SJSA1 (cell line): ENCODE measurements around the gene MMD. TPM values are rescaled to one million over a fixed set of nuclear protein-coding genes. Genes with fewer than 3 reads are reported as not detected.
A peak's percentile ranks its signal among the peaks of the same experiment; 100 is the strongest.

Experiments used
- DNase-seq, 2 experiments: peaks; one replicate each; pipeline ENCODE4 v3.0.0-alpha.2; 2015 to 2020; ENCODE audit warnings: low spot score in 2 of 2, low read depth in 1 of 2
- H3K27ac ChIP-seq: fragments of 250-450 bp; sonication (Bioruptor Pico); 2 replicates; pipeline ENCODE4 v1.5.1; 2020; ENCODE audit warnings: mild to moderate bottlenecking, moderate library complexity
- H3K27me3 ChIP-seq: fragments of 250-450 bp; sonication (Bioruptor Pico); replicated peaks from 2 replicates; pipeline ENCODE4 v1.5.1; 2020; ENCODE audit warnings: mild to moderate bottlenecking, moderate library complexity
- H3K36me3 ChIP-seq: fragments of 250-450 bp; sonication (Bioruptor Pico); 2 replicates; pipeline ENCODE4 v1.5.1; 2020; ENCODE audit warnings: mild to moderate bottlenecking
- H3K4me1 ChIP-seq: fragments of 250-450 bp; sonication (Bioruptor Pico); replicated peaks from 2 replicates; pipeline ENCODE4 v1.6.1; 2021; ENCODE audit warnings: mild to moderate bottlenecking
- H3K4me3 ChIP-seq: fragments of 250-450 bp; sonication (Bioruptor Pico); 2 replicates; pipeline ENCODE4 v1.5.1; 2020; ENCODE audit warnings: mild to moderate bottlenecking
- H3K9me3 ChIP-seq: fragments of 250-450 bp; sonication (Bioruptor Pico); replicated peaks from 2 replicates; pipeline ENCODE4 v1.5.1; 2020; ENCODE audit warnings: mild to moderate bottlenecking
- total RNA-seq: library from RNA; depleted of rRNA; stranded (reverse); fragments of >200 nt; shearing (Covaris generic); gene quantifications from 2 replicates; pipeline ENCODE4 v1.2.3, GENCODE V29; 2014

The MMD gene
- total RNA-seq, 1 experiment from 2014 or later: 51.2 TPM

DNA sequence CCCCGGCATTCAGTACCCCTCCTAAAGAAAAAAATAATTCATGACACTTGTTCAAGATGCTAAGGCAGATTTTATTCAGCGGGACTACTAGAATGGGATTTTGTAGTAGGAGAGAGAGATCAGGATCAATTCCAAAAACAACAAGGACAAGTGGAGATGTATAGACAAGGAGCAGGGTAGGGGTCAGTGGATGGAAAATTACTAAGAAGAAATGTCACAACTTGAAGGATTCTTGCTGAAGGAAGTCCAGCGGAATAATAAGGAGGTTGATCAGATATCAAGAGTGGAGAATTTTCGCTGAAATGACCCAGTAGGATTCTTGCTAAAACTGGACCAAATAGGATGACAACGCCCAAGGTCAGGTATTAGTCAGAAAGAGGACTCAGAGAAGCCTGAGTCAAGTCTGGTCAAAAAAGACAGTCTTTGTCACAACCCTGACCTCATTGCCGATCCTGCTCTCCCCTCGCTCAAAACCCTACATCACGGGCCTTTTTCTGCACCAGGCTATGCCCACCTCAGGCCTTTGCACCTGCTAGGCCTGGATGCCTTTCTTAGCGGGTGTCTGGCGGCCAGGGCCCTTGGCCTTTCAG is 36.9 kb downstream of the MMD start:
- Histone ChIP-seq H3K27ac (no peak overlapping the region), H3K9me3 (no peaks in the 10 kb centered on the region), H3K4me3 (no peak overlapping the region), H3K36me3 (no peaks in the 10 kb centered on the region), H3K27me3 (no peaks in the 10 kb centered on the region), H3K4me1 (no peaks in the 10 kb centered on the region)
- DNase-seq: no peak

DNA sequence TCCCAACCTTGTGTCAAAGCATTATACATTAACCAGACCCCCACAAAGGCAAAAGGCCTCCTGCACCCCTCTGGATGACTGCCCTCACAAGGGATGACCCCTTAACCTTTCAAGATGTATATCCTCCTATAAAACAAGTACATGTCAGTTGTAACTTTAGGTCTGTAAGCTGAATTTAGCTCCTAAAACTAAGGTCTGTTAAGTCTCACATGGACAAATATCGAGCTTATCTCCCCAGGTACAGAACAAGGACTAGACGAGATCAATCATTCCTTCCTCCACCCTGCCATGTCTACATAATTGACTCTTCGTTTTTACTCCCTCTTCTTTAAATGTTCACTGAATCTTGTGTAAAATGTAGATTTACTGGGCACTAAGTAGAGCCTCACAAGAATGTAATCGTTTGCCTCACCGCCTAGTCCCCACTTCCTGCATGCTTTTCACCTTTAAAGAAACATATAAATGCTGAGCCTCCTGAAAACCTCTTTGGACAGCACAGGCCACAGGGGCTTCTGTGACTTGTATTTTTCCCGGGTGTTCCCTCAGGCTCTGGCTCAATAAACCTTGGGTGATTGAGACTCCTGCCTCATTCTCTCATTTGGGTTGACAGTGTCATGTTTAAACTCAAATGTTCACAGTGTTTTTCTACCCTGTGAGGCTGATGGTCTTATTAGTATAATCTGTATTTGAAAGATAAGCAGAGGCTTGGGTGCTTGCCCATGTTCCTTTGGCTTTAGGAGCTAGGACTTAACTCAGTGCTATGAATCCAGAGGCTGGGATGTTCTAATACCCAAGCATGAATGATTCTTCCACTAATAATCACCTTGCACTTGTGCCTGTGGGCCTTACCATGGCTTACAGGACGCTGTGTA is 37.6 kb downstream of the MMD start:
- Histone ChIP-seq H3K4me1 (no peaks in the 10 kb centered on the region), H3K9me3 (no peaks in the 10 kb centered on the region), H3K36me3 (no peaks in the 10 kb centered on the region), H3K27ac (no peak overlapping the region), H3K27me3 (no peaks in the 10 kb centered on the region), H3K4me3 (no peak overlapping the region)
- DNase-seq: no peak

DNA sequence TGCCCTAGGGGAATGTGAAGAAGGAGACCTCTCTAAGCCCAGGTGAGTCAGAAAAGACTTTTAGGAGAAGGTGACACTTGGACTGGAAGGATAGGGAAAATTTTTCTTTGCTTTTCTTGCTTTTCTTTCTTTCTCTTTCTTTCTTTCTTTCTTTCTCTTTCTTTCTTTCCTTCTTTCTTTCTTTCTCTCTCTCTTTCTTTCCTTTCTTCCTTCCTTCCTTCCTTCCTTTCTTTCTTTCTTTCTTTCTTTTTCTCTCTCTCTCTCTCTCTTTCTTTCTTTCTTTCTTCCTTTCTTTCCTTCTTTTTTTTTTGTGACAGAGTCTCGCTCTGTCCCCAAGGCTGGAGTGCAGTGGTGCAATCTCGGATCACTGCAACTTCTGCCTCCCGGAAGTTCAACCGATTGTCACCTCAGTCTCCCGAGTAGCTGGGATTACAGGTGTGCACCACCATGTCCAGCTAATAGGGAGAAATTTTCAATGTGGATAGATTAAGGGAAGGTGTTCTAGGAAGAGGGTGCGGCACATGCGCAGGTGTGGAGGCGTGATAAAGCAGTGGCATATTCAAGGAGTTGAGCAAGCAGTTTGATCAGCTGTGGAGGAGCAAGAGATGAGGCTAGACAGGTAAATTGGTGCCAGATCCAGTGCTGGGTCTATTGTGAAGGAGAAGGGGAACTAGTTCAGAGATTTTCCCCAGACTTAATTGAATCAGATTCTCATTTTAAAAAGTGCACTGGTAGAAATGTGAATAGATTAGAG is 40.4 kb downstream of the MMD start:
- H3K36me3 ChIP-seq: no peaks in the 10 kb centered on the region
- no peak overlapping the region for H3K4me3 ChIP-seq
- no peaks in the 10 kb centered on the region; the same call in 1 of the 2 replicates for H3K27me3 ChIP-seq
- no peak for DNase-seq
- H3K9me3 ChIP-seq: no peaks in the 10 kb centered on the region
- no peak overlapping the region for H3K27ac ChIP-seq
- H3K4me1 ChIP-seq: no peaks in the 10 kb centered on the region

DNA sequence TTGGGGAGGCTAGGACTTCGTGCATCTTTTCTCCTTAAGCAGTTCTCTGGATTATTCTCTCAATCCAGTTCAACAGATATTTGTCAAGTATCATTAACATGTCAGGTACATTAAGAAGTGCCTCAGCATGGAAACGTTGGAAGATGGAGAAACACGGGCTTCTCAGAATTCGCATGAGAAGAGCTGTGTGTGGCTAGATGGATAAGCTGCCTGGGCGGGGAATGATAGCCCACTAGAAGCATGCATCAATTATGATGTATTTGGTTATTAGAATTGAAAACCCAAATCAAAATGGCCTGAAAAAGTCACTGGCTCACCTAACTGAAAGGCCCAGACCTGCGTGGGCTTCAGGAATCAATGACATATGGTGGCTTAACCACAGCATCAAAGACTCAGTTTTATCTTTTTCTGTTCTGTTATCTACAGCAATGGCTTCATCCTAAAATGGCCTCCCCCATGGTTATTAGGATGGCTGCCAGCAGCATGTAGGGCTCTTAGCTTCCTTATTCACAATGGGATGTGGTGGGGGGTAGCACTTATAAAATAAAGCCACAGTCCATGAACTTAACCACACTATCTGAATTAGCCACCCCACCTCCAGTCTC is 43.9 kb downstream of the MMD start:
- no peaks in the 10 kb centered on the region for H3K36me3 ChIP-seq
- no peak for DNase-seq
- no peak overlapping the region for H3K4me3 ChIP-seq
- no peaks in the 10 kb centered on the region for H3K4me1 ChIP-seq
- no peaks in the 10 kb centered on the region for H3K9me3 ChIP-seq
- no peaks in the 10 kb centered on the region; the same call in 1 of the 2 replicates for H3K27me3 ChIP-seq
- no peak overlapping the region for H3K27ac ChIP-seq

DNA sequence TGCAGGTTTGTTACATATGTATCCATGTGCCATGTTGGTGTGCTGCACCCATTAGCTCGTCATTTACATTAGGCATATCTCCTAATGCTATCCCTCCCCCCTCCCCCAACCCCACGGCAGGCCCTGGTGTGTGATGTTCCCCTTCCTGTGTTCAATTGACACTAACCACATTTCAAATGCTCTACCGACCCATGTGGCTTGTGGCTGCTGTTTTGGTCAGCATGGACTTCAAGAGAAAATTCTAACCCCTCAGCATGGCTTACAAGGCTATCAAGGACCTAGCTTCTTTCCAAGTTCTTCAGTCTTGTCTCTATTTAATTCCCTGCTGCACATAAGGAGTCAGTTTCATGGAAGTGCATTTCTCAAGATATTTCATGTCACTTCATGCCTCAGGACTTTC is 52.9 kb downstream of the MMD start:
- no peak overlapping the region for H3K4me3 ChIP-seq
- no peak overlapping the region for H3K27ac ChIP-seq
- H3K27me3 ChIP-seq: no peaks in the 10 kb centered on the region
- DNase-seq: no peak
- H3K4me1 ChIP-seq: no peaks in the 10 kb centered on the region
- H3K9me3 ChIP-seq: no peaks in the 10 kb centered on the region
- H3K36me3 ChIP-seq: no peaks in the 10 kb centered on the region

DNA sequence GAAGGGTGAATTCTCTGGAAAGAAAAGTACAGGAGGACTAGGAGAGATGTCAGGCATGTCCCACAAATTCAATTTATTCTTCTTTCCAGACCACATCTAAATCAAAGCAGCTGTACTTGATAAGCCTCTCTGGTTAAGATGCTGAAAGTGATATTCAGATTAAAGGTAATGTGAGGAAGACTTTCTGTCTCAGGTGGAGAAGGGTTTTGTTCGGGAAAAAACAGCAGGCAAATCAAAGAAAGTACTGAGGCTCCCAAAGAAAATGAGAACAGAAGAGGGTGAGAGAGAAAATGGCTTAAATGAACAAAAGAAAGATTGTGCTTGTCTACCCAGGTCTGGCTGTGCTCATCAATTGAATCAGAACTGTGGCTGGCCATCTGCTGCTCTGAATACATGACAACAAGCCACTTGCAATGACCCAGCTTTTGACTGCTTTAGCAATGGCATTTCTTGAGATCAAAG is 55.6 kb downstream of the MMD start:
- no peak overlapping the region for H3K27ac ChIP-seq
- no peak for DNase-seq
- no peaks in the 10 kb centered on the region for H3K27me3 ChIP-seq
- no peaks in the 10 kb centered on the region for H3K9me3 ChIP-seq
- no peak overlapping the region for H3K4me3 ChIP-seq
- H3K36me3 ChIP-seq: no peaks in the 10 kb centered on the region
- H3K4me1 ChIP-seq: no peaks in the 10 kb centered on the region

DNA sequence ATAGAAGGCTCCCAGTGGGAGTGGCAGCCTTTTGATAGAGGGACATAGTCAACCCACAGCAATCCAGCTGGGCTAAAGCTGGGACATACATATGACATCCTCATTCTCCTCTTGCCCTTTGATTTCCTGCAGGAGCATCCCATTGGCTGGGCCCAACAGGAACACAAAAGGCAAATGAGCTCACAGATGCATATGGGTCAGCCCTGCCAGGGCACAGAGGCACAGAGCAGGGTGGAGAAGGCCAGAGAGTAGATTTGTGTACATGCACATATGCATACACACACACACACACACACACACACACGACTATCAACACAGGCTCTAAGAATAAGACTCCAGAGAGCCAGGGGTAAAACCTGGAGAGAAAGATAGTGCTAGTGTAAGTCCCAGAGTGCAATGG is 58.6 kb downstream of the MMD start:
- Histone ChIP-seq H3K9me3 (no peaks in the 10 kb centered on the region), H3K4me3 (no peak overlapping the region), H3K27me3 (no peaks in the 10 kb centered on the region), H3K4me1 (no peaks in the 10 kb centered on the region), H3K36me3 (no peaks in the 10 kb centered on the region), H3K27ac (no peak overlapping the region)
- DNase-seq: no peak

DNA sequence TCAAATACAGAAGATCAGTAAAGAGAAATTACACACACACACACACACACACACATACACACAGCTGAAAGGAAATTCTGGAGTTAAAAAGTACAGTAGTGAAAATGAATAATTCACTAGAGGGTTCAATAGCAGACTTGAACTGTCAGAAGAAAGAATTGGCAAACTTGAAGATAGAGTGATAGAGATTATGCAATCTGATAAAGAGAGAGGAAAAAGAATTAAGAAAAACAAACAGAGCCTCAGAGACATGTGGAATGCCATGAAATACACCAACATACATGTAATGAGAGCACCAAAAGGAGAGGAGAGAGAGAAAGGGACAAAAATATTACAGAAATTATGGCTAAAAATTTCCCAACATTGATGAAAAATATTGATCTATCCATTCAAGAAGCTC is 60.7 kb downstream of the MMD start:
- Histone ChIP-seq H3K9me3 (no peaks in the 10 kb centered on the region), H3K36me3 (no peaks in the 10 kb centered on the region), H3K27ac (no peak overlapping the region), H3K27me3 (no peaks in the 10 kb centered on the region), H3K4me3 (no peak overlapping the region), H3K4me1 (no peaks in the 10 kb centered on the region)
- DNase-seq: no peak

DNA sequence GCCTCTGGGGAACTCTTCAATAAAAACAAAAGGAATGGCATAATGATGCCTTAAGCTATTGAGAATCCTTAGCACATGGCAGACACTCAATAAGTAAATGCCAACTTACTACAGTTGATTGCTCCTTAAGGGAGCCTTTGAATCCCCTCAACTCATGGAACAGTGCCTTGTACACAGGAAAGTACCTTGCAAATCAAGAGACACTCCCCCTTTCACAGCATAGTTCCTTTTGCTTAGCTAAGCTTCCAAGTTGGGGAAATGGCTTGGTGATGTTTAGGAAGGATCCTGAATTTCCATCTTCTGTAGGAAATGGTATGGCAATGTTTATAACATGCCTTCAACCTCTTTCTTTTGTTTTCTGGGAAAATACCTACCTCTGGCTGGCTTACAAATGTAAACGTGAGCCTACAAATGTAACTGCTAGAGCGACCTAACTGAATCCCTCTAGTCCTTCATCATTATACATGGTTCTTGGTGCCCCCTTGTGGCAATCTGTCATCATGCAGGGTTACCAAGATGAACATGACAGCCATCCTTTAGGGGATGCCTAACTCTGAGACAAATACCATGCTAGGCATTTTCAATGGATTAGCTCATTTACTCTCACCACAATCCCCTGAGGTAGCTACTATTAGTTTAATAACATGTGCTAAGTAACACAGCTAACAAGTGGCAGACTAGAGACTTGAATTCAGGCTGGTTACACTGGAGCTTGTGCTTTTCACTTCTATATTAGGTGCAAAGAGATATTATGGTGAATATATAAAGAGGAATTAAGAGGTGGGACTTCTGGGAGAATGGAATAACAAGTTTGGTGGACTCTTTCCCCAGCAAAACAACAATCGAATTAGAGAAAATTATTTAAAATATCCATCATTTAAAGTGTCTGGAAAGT is 65.0 kb downstream of the MMD start:
- H3K36me3 ChIP-seq: no peaks in the 10 kb centered on the region
- H3K27ac ChIP-seq: no peak overlapping the region
- no peaks in the 10 kb centered on the region for H3K9me3 ChIP-seq
- H3K27me3 ChIP-seq: no peaks in the 10 kb centered on the region
- peak; percentile 74 to 77 for DNase-seq
- H3K4me1 ChIP-seq: no peaks in the 10 kb centered on the region
- H3K4me3 ChIP-seq: no peak overlapping the region

DNA sequence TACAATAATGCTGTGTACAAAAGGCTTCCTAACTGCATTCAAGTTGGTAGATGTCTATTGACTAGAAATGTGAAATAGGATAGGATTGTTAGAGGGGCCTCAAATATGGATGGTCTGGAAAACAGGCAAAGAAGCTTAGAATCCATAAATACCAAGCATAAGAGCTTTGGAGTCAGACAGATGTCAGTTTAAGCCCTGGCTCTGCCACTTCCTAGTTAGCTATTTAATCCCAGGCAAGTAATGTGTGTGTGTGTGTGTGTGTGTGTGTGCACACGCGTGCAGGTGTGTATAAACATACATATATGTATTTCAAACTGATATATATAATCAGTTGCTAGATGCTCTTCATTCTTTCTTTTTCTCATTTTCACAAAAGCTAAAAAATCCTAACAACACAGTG is 66.7 kb downstream of the MMD start:
- Histone ChIP-seq H3K9me3 (no peaks in the 10 kb centered on the region), H3K36me3 (no peaks in the 10 kb centered on the region), H3K4me3 (no peak overlapping the region), H3K4me1 (no peaks in the 10 kb centered on the region), H3K27me3 (no peaks in the 10 kb centered on the region; the same call in 1 of the 2 replicates), H3K27ac (no peak overlapping the region)
- no peak for DNase-seq

DNA sequence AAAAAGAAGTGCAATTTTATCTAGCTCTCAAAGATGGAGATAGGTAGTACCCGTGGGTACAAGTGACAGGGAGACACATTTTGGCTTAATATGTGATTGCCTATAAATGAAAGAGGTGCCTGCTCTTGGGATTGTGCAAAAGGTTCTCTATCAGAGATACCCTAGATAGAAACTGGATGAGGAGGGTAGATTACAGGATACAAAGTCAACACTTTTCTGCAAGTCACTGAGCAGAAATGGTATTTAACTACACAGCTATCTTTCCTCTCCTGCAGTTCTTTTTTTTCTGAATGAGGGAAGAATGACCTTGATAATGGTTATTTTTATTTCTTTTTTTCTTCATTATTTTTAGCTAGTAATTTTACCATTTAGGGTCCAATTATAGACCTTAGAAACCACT is 67.6 kb downstream of the MMD start:
- no peak overlapping the region for H3K4me3 ChIP-seq
- H3K27ac ChIP-seq: no peak overlapping the region
- no peaks in the 10 kb centered on the region; the same call in 1 of the 2 replicates for H3K27me3 ChIP-seq
- no peaks in the 10 kb centered on the region for H3K36me3 ChIP-seq
- no peaks in the 10 kb centered on the region for H3K4me1 ChIP-seq
- H3K9me3 ChIP-seq: no peaks in the 10 kb centered on the region
- DNase-seq: no peak

DNA sequence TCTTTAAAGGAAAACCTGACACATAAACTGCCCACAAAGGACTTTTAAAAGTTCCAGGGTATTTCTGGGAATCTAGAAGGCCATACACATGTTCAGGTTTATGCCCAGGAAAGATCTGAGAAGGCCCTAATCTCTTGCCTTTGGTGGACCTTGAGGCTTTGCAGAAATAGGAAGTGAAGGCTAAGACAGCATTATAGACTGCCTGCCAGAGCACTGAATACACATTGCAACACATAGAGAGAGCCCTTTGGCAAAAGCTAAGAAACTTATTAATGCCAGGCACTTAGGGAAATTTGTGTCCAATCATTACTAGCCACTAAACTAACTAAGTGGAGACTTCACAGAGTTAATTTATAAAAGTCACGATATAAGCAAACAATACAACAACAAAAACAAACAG is 70.4 kb downstream of the MMD start:
- no peaks in the 10 kb centered on the region; the same call in 1 of the 2 replicates for H3K27me3 ChIP-seq
- no peak overlapping the region for H3K27ac ChIP-seq
- no peak overlapping the region for H3K4me3 ChIP-seq
- no peaks in the 10 kb centered on the region for H3K4me1 ChIP-seq
- H3K36me3 ChIP-seq: no peaks in the 10 kb centered on the region
- DNase-seq: no peak
- H3K9me3 ChIP-seq: no peaks in the 10 kb centered on the region

DNA sequence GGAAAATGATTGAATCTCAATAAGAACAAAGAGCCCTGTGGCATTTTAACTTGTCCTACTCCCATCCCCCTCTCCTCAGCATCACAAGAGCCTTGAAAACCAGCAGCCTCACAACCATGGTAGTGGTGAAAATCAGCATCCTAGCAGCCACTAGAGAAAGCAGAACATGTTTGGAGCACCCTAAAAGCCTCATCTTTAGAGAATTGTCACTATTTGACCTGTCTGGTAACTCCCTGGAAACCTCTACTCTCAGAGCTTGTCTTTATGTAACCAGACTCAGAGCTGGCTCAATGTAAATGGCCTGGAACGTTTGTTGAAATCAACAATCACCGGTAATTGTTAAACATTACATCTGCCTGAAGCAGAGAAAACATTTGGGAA is 70.8 kb downstream of the MMD start:
- no peaks in the 10 kb centered on the region for H3K9me3 ChIP-seq
- H3K27ac ChIP-seq: no peak overlapping the region
- no peak overlapping the region for H3K4me3 ChIP-seq
- DNase-seq: no peak
- no peaks in the 10 kb centered on the region for H3K4me1 ChIP-seq
- H3K27me3 ChIP-seq: no peaks in the 10 kb centered on the region; the same call in 1 of the 2 replicates
- H3K36me3 ChIP-seq: no peaks in the 10 kb centered on the region
